Kasumi-1 (cell line): ENCODE data around the gene ZNF182.
"Not testable (repeated sequence)": the region's sequence is repeated elsewhere in the genome, so short reads cannot be mapped to it uniquely, and the experiment has no call there.

Source experiments
- DNase-seq, 2 experiments: peaks; one replicate each; lab custom pipeline; 2025; lab: John Stamatoyannopoulos, UW

Gene ZNF182

GRCh38 chrX:48003758-48004457 is at the start of gene ZNF182:
Gene ZNF182 (minus strand): TSS chrX:48003989. CDS start chrX:48002609, 1,380 bp downstream.
- DNase-seq: peak; percentile 81 to 83

GRCh38 chrX:48046846-48047245 is 43.1 kb upstream of the ZNF182 start:
- no peak for DNase-seq

GRCh38 chrX:48045410-48046311 is 41.9 kb upstream of the ZNF182 start:
- DNase-seq: no peak

GRCh38 chrX:48043056-48043455 is 39.3 kb upstream of the ZNF182 start:
- DNase-seq: no peak

- no peak for DNase-seq
Observed at GRCh38 chrX:48035891-48036290, 32.1 kb upstream of the ZNF182 start.

GRCh38 chrX:48030641-48031173 is 26.9 kb upstream of the ZNF182 start:
- not testable (repeated sequence) for DNase-seq

GRCh38 chrX:48030237-48030636 is 26.4 kb upstream of the ZNF182 start:
- no peak for DNase-seq

GRCh38 chrX:48028091-48028490 is 24.3 kb upstream of the ZNF182 start:
- no peak for DNase-seq

GRCh38 chrX:48027545-48027944 is 23.8 kb upstream of the ZNF182 start:
- not testable (repeated sequence) for DNase-seq

GRCh38 chrX:48025561-48025960 is 21.8 kb upstream of the ZNF182 start:
- DNase-seq: peak; percentile 59 to 60

GRCh38 chrX:48022738-48023137 is 18.9 kb upstream of the ZNF182 start:
- no peak for DNase-seq

- no peak for DNase-seq
Observed at GRCh38 chrX:48022100-48022499, 18.3 kb upstream of the ZNF182 start.

GRCh38 chrX:48021026-48021900 is 17.5 kb upstream of the ZNF182 start:
- peak; percentile 80 for DNase-seq

- peak in 1 of 2 experiments; percentile 3 for DNase-seq
Observed at GRCh38 chrX:48020472-48020871, 16.7 kb upstream of the ZNF182 start.

GRCh38 chrX:48019892-48020291 is 16.1 kb upstream of the ZNF182 start:
- DNase-seq: not testable (repeated sequence)

GRCh38 chrX:48016583-48017310 is 13.0 kb upstream of the ZNF182 start:
- not testable (repeated sequence) for DNase-seq

- not testable (repeated sequence) for DNase-seq
Observed at GRCh38 chrX:48009445-48009960, 5.7 kb upstream of the ZNF182 start.

GRCh38 chrX:48006688-48007087 is 2.9 kb upstream of the ZNF182 start, which contains the start of gene SPACA5:
Gene SPACA5 (plus strand): TSS chrX:48006988. CDS start chrX:48007803, 815 bp downstream.
- not testable (repeated sequence) for DNase-seq

GRCh38 chrX:48003367-48003757 is 427 bp downstream of the ZNF182 start:
- no peak for DNase-seq

- DNase-seq: no peak
Observed at GRCh38 chrX:48002929-48003328, 860 bp downstream of the ZNF182 start.

- no peak for DNase-seq
Observed at GRCh38 chrX:48002319-48002718, 1.5 kb downstream of the ZNF182 start.
